ENCODE data around the gene PKIG.

Gene PKIG

DNA sequence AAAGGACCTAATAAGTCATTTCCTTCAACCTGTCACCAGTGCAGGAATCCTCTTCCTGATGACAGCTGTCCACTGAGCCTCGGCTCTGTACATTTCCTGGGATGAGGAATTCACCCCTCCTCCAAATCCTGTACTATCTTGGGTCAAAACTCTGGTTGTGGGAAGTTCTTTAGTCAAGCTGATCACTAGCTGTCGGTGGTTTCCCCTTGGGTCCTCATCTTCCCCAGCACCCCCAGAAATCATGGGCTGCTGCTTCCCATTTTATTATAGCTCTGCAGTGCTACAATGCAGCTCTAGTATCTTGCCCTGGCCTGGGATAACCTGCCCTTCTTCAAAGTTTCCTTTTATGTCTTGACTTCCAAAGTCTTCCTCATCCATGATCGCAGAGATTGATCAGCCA is 83.7 kb downstream of the PKIG start:
- TF ChIP-seq, protein P1, sequence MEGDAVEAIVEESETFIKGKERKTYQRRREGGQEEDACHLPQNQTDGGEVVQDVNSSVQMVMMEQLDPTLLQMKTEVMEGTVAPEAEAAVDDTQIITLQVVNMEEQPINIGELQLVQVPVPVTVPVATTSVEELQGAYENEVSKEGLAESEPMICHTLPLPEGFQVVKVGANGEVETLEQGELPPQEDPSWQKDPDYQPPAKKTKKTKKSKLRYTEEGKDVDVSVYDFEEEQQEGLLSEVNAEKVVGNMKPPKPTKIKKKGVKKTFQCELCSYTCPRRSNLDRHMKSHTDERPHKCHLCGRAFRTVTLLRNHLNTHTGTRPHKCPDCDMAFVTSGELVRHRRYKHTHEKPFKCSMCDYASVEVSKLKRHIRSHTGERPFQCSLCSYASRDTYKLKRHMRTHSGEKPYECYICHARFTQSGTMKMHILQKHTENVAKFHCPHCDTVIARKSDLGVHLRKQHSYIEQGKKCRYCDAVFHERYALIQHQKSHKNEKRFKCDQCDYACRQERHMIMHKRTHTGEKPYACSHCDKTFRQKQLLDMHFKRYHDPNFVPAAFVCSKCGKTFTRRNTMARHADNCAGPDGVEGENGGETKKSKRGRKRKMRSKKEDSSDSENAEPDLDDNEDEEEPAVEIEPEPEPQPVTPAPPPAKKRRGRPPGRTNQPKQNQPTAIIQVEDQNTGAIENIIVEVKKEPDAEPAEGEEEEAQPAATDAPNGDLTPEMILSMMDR (IDR thresholded peaks at IDR 0.05; ENCODE audit: low read depth, low read length, missing control alignments): no peak
- no peak overlapping the region for H3K4me3 ChIP-seq (ENCODE audit: low read depth, low read length)
- DNase-seq (ENCODE audit: low read depth): no peak
